GM12878 (cell line): ENCODE measurements around the gene COX19. TPM values are rescaled to one million over a fixed set of nuclear protein-coding genes. Genes with fewer than 3 reads are reported as not detected.

ENCODE experiments used
- BACH1 ChIP-seq: fragments of 450-650 bp; IDR thresholded peaks from 2 replicates; pipeline ENCODE4 v1.6.1; 2017; ENCODE audit warnings: mild to moderate bottlenecking, borderline replicate concordance
- BHLHE40 ChIP-seq, 2 experiments: fragments of 450-650 bp in 1 of 2; IDR thresholded peaks; 2 replicates each; pipeline ENCODE4 v1.6.1; 2011 to 2017; ENCODE audit warnings: low read depth in 2 of 2, borderline replicate concordance in 1 of 2, improper control_type of control experiment in 1 of 2, low read length in 1 of 2, mild to moderate bottlenecking in 1 of 2
- IKZF1 ChIP-seq: fragments of 450-650 bp; conservative IDR thresholded peaks from 2 replicates; pipeline ENCODE4 v1.6.1; 2017; ENCODE audit warnings: antibody characterized with exemption, mild to moderate bottlenecking
- IRF5 ChIP-seq: fragments of 450-650 bp; IDR thresholded peaks from 2 replicates; pipeline ENCODE4 v1.6.1; 2017; ENCODE audit warnings: borderline replicate concordance
- LARP7 ChIP-seq: fragments of 450-650 bp; IDR thresholded peaks from 2 replicates; pipeline ENCODE4 v1.6.1; 2017; ENCODE audit warnings: mild to moderate bottlenecking
- MYC ChIP-seq: IDR thresholded peaks from 2 replicates; pipeline ENCODE4 v1.6.1; 2011; ENCODE audit warnings: mild to moderate bottlenecking, low read length, moderate library complexity, inconsistent platforms; ENCODE audit not compliant: insufficient read depth, insufficient replicate concordance, insufficient read length, severe bottlenecking
- RAD21 ChIP-seq: IDR thresholded peaks from 2 replicates; pipeline ENCODE4 v1.6.1; 2011; ENCODE audit warnings: mild to moderate bottlenecking, low read depth, low read length, moderate library complexity; ENCODE audit not compliant: insufficient read depth
- RCOR1 ChIP-seq: conservative IDR thresholded peaks from 2 replicates; pipeline ENCODE4 v1.6.1; 2012; ENCODE audit warnings: low read depth, low read length, improper control_type of control experiment
- RUNX3 ChIP-seq: IDR thresholded peaks from 2 replicates; pipeline ENCODE4 v1.6.1; 2012; ENCODE audit warnings: low read length, inconsistent platforms
- SMARCA5 ChIP-seq: fragments of 450-650 bp; IDR thresholded peaks from 2 replicates; pipeline ENCODE4 v1.6.1; 2017; ENCODE audit warnings: mild to moderate bottlenecking
- SMC3 ChIP-seq: IDR thresholded peaks from 2 replicates; pipeline ENCODE4 v1.6.1; 2011; ENCODE audit warnings: low read length, improper control_type of control experiment, borderline replicate concordance
- polyA plus RNA-seq, 11 experiments: library from polyadenylated mRNA; depleted of rRNA in 4 of 11; unstranded in 6 of 11; stranded (reverse) in 5 of 11; fragments of >200 nt; fragmentation: Nextera tagmentation in 4 of 11; fragmentation: Illumina TruSeq in 1 of 11; extraction: Ambion mirVana in 4 of 11; extraction: Trizol in 1 of 11; gene quantifications; 1 replicate in 1 of 11; 2 replicates in 10 of 11; pipeline versions ENCODE4 v1.2.1 to v1.2.3, GENCODE V29; 2011 to 2016; ENCODE audit warnings: inconsistent platforms in 2 of 11, missing spikeins in 2 of 11, low read depth in 1 of 11
- total RNA-seq, 4 experiments: library from RNA; depleted of rRNA in 3 of 4; stranded (reverse); fragments of >200 nt in 3 of 4; fragmentation: Illumina TruSeq in 1 of 4; extraction: Trizol in 1 of 4; gene quantifications; 2 replicates each; pipeline versions ENCODE4 v1.2.1 to v1.2.3, GENCODE V29; 2013 to 2021
- TF ChIP-seq, protein P1 (sequence below): fragments of 450-650 bp; IDR thresholded peaks from 2 replicates; pipeline ENCODE4 v1.6.1; 2017; ENCODE audit warnings: antibody characterized with exemption, mild to moderate bottlenecking, moderate library complexity
- TF ChIP-seq, protein P2 (sequence below): fragments of 450-650 bp; IDR thresholded peaks from 2 replicates; pipeline ENCODE4 v1.6.1; 2018; ENCODE audit warnings: borderline replicate concordance, mild to moderate bottlenecking; ENCODE audit not compliant: partially characterized antibody
- TF ChIP-seq, protein P3 (sequence below): fragments of 450-650 bp; IDR thresholded peaks from 2 replicates; pipeline ENCODE4 v1.6.1; 2017; ENCODE audit warnings: mild to moderate bottlenecking, moderate library complexity

The COX19 gene
- total and polyA plus RNA-seq, 10 of the 15 experiments (the other 5 are each of a cell fraction or from before 2014, with no cell fraction given) = 3.7 to 17.9 (median 10.8) TPM

DNA sequence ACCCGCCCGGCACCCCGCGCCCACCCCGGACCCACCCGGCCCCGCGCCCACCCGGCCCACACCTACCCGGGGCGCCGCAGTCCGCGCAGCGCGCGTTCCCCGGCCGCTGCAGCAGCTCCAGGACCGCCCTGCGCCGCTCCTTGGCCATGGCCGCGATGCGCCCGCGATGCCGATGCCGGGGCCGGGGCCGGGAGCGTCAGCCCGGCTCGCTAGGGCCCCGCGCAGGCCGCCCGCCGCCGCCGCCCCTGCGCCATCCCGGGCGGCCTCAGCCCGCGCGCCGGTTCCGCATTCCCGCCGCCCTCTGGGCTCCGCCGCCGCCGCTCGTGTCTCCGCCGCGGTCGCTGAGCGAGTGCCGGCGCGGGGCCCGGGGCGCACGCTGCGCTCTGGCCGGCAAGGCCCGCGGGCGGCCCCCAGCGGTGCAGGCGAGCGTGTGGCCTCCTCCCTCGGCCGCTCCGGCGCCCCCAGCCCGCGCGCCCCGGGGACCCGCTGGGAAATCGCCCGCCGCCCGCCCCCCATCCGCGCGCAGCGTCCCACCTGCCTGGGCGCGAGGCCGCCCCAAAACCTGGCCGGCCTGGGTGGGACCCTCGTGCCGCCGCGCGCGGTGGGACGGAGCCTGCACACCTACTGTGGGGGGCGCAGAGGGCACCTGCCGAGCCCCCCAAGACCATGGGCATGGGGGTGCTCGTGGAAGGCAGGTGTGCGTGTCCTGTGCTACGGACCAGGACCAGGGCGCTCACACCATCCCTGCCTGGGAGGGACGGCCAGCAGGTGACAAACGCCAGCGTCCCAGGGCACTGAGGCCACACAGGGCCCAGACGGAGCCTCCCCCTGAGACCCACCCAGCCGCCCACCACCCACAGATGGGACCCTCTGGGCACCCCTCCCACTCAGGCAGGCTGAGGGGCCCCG is 20.8 kb downstream of the COX19 start, which contains the start of gene ADAP1 (continued):
- TF ChIP-seq, protein P1, sequence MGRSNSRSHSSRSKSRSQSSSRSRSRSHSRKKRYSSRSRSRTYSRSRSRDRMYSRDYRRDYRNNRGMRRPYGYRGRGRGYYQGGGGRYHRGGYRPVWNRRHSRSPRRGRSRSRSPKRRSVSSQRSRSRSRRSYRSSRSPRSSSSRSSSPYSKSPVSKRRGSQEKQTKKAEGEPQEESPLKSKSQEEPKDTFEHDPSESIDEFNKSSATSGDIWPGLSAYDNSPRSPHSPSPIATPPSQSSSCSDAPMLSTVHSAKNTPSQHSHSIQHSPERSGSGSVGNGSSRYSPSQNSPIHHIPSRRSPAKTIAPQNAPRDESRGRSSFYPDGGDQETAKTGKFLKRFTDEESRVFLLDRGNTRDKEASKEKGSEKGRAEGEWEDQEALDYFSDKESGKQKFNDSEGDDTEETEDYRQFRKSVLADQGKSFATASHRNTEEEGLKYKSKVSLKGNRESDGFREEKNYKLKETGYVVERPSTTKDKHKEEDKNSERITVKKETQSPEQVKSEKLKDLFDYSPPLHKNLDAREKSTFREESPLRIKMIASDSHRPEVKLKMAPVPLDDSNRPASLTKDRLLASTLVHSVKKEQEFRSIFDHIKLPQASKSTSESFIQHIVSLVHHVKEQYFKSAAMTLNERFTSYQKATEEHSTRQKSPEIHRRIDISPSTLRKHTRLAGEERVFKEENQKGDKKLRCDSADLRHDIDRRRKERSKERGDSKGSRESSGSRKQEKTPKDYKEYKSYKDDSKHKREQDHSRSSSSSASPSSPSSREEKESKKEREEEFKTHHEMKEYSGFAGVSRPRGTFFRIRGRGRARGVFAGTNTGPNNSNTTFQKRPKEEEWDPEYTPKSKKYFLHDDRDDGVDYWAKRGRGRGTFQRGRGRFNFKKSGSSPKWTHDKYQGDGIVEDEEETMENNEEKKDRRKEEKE = no peak
- TF ChIP-seq, protein P2, sequence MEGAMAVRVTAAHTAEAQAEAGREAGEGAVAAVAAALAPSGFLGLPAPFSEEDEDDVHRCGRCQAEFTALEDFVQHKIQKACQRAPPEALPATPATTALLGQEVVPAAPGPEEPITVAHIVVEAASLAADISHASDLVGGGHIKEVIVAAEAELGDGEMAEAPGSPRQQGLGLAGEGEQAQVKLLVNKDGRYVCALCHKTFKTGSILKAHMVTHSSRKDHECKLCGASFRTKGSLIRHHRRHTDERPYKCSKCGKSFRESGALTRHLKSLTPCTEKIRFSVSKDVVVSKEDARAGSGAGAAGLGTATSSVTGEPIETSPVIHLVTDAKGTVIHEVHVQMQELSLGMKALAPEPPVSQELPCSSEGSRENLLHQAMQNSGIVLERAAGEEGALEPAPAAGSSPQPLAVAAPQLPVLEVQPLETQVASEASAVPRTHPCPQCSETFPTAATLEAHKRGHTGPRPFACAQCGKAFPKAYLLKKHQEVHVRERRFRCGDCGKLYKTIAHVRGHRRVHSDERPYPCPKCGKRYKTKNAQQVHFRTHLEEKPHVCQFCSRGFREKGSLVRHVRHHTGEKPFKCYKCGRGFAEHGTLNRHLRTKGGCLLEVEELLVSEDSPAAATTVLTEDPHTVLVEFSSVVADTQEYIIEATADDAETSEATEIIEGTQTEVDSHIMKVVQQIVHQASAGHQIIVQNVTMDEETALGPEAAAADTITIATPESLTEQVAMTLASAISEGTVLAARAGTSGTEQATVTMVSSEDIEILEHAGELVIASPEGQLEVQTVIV = no peak
- TF ChIP-seq LARP7 (peak; percentile 56), IRF5 (no peak), BHLHE40 (IDR thresholded peaks at IDR 0.05; ENCODE audit: borderline replicate concordance in 1 of 2, low read depth in 2 of 2, low read length in 1 of 2) (peak; percentile 38 to 86; a peak in 3 of 4 replicates), SMARCA5 (peak; percentile 96), RUNX3 (no peak), BACH1 (peak; percentile 68; the same call in 1 of the 2 replicates), RCOR1 (no peak), MYC (no peak), IKZF1 (peak; percentile 75), SMC3 (peak; percentile 36; the same call in 1 of the 2 replicates), RAD21 (peak; percentile 75)
- TF ChIP-seq, protein P3, sequence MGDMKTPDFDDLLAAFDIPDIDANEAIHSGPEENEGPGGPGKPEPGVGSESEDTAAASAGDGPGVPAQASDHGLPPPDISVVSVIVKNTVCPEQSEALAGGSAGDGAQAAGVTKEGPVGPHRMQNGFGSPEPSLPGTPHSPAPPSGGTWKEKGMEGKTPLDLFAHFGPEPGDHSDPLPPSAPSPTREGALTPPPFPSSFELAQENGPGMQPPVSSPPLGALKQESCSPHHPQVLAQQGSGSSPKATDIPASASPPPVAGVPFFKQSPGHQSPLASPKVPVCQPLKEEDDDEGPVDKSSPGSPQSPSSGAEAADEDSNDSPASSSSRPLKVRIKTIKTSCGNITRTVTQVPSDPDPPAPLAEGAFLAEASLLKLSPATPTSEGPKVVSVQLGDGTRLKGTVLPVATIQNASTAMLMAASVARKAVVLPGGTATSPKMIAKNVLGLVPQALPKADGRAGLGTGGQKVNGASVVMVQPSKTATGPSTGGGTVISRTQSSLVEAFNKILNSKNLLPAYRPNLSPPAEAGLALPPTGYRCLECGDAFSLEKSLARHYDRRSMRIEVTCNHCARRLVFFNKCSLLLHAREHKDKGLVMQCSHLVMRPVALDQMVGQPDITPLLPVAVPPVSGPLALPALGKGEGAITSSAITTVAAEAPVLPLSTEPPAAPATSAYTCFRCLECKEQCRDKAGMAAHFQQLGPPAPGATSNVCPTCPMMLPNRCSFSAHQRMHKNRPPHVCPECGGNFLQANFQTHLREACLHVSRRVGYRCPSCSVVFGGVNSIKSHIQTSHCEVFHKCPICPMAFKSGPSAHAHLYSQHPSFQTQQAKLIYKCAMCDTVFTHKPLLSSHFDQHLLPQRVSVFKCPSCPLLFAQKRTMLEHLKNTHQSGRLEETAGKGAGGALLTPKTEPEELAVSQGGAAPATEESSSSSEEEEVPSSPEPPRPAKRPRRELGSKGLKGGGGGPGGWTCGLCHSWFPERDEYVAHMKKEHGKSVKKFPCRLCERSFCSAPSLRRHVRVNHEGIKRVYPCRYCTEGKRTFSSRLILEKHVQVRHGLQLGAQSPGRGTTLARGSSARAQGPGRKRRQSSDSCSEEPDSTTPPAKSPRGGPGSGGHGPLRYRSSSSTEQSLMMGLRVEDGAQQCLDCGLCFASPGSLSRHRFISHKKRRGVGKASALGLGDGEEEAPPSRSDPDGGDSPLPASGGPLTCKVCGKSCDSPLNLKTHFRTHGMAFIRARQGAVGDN = no peak
